ENCODE results near the gene PSMB11.

Gene PSMB11

DNA sequence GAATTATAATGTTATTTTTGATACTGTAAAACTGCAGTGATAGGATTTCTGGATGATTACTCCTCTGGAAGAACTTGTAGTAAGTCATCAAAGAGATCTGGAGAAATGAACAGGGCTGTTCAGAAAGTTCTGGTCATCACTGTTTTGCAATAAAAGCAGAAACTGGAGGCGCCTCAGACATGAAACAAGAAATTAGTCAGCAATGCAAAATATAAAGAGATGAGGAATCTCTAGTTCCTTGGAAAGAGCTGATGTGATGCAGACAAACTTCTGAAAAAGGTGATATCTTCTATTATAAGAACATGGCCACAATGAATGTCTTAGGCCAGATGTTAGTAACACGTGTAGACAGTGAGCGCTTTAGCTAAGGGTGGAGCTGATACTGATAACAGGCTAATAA lies 43.4 kb downstream of the PSMB11 start:
- Histone ChIP-seq H3K4me3 (ENCODE audit: low read length) (no peak overlapping the region), H3K9me3 (replicated peaks; ENCODE audit: low read length) (no peaks in the 10 kb centered on the region), H3K36me3 (ENCODE audit: insufficient read depth, low read length) (peaks cover 81% of the 10 kb centered on the region), H3K4me2 (ENCODE audit: low read length) (no peak overlapping the region), H3K9ac (ENCODE audit: low read depth, low read length) (no peak overlapping the region), H3K27me3 (ENCODE audit: control insufficient read depth, insufficient read depth, low read length) (no peaks in the 10 kb centered on the region), H3K4me1 (ENCODE audit: control insufficient read depth, insufficient read depth, low read length) (peaks cover 10% of the 10 kb centered on the region)

- H3K4me1 ChIP-seq (ENCODE audit: control insufficient read depth, insufficient read depth, low read length) = no peaks in the 10 kb centered on the region
- H3K27me3 ChIP-seq (ENCODE audit: control insufficient read depth, insufficient read depth, low read length) = no peaks in the 10 kb centered on the region
- no peak overlapping the region for H3K4me3 ChIP-seq (ENCODE audit: low read length)
- no peak overlapping the region for H3K4me2 ChIP-seq (ENCODE audit: low read length)
- peaks cover 75% of the 10 kb centered on the region for H3K36me3 ChIP-seq (ENCODE audit: insufficient read depth, low read length)
- no peaks in the 10 kb centered on the region for H3K9me3 ChIP-seq (replicated peaks; ENCODE audit: low read length)
- H3K9ac ChIP-seq (ENCODE audit: low read depth, low read length) = no peak overlapping the region
Observed at GRCh38 chr14:23086565-23086964, 44.6 kb downstream of the PSMB11 start.

DNA sequence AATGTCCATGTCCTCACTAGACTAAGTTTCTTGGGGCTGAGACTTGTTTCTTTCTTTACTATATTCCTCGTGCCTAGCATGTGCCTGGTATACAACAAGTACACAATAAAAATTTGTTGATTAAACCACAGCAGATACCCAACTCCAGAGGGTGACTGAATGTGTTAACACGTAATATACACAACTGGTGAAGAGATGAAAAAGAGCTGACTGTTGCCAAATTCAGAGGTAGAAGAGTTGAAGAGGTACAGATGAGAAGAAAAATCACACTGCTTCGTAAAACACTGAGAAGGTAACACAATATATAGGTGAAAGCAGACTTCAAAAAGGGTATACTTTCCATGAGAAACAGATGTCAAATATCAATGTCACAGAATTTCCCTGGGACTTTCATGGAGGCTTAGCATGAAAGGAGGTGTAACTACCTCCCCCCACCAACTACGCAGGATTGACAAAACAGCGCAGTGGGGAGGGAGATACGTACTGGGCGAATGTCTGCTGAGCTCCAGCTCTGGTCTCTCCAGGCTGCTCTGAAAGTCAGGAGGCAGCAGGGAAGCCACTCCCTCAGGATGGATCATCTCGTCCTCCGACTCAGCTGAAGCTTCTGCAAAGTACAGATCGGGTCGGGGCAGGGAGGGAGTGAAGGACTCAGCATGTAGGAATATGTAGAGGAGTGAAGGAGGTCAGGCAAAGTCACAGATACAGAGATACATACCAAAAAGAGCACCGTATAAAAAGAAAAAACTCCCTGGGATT lies 47.7 kb downstream of the PSMB11 start:
- peaks cover 78% of the 10 kb centered on the region for H3K36me3 ChIP-seq (ENCODE audit: insufficient read depth, low read length)
- H3K4me2 ChIP-seq (ENCODE audit: low read length) = no peak overlapping the region
- no peak overlapping the region for H3K9ac ChIP-seq (ENCODE audit: low read depth, low read length)
- peaks cover 14% of the 10 kb centered on the region for H3K4me1 ChIP-seq (ENCODE audit: control insufficient read depth, insufficient read depth, low read length)
- H3K27me3 ChIP-seq (ENCODE audit: control insufficient read depth, insufficient read depth, low read length) = no peaks in the 10 kb centered on the region
- H3K9me3 ChIP-seq (replicated peaks; ENCODE audit: low read length) = no peaks in the 10 kb centered on the region
- no peak overlapping the region for H3K4me3 ChIP-seq (ENCODE audit: low read length)

DNA sequence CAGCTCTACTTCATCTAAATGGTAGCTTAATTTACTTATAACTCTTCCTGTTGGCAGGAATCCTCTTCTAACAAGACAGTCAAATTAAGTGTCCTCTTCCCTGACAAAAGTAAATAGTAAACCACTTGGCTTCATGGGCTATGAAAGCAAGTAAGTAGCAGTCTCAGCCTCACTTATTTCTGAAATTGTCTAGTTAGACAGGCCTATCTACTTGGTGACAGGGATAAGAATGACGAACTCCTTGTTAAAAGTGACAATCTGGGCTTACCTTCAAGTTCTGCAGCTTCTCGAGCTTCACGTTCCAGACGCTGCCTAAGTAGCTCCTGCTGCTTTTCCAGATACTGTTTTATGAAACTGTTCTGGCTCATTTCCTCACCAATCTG lies 48.2 kb downstream of the PSMB11 start:
- Histone ChIP-seq H3K27me3 (ENCODE audit: control insufficient read depth, insufficient read depth, low read length) (no peaks in the 10 kb centered on the region), H3K9ac (ENCODE audit: low read depth, low read length) (no peak overlapping the region), H3K36me3 (ENCODE audit: insufficient read depth, low read length) (peaks cover 73% of the 10 kb centered on the region), H3K4me1 (ENCODE audit: control insufficient read depth, insufficient read depth, low read length) (peaks cover 14% of the 10 kb centered on the region), H3K4me2 (ENCODE audit: low read length) (no peak overlapping the region), H3K9me3 (replicated peaks; ENCODE audit: low read length) (no peaks in the 10 kb centered on the region), H3K4me3 (ENCODE audit: low read length) (no peak overlapping the region)

- Histone ChIP-seq H3K27me3 (ENCODE audit: control insufficient read depth, insufficient read depth, low read length) (no peaks in the 10 kb centered on the region), H3K36me3 (ENCODE audit: insufficient read depth, low read length) (peaks cover 61% of the 10 kb centered on the region), H3K4me1 (ENCODE audit: control insufficient read depth, insufficient read depth, low read length) (peaks cover 16% of the 10 kb centered on the region)
Observed at GRCh38 chr14:23091294-23092225, 49.5 kb downstream of the PSMB11 start.

DNA sequence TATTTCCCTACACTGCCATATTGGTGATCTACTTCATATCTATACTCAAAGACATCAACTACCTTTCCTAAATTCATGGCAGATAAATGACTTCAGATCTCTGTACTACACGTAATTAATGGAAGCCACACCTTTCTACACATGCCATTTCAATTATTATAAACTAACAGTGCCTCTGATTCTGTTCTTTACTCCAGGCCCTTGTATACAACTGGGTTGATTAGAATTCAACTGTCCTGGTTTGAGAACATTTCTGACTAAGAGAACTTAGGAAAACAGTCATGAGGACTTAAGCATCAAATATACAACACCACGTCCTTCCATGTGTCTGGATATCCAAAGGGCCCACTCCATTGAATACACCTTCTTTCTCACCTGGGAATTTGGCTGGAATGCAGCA lies 51.1 kb downstream of the PSMB11 start:
- no peaks in the 10 kb centered on the region for H3K27me3 ChIP-seq (ENCODE audit: control insufficient read depth, insufficient read depth, low read length)
- H3K36me3 ChIP-seq (ENCODE audit: insufficient read depth, low read length) = peaks cover 60% of the 10 kb centered on the region
- H3K9ac ChIP-seq (ENCODE audit: low read depth, low read length) = peak overlapping the region; percentile 97
- peak overlapping the region; percentile 91 for H3K4me3 ChIP-seq (ENCODE audit: low read length)
- peaks cover 27% of the 10 kb centered on the region for H3K4me1 ChIP-seq (ENCODE audit: control insufficient read depth, insufficient read depth, low read length)
- no peaks in the 10 kb centered on the region for H3K9me3 ChIP-seq (replicated peaks; ENCODE audit: low read length)
- H3K4me2 ChIP-seq (ENCODE audit: low read length) = peak overlapping the region; percentile 96

More at GRCh38 chr14:23091294-23092225, 49.5 kb downstream of the PSMB11 start:
- Histone ChIP-seq H3K9me3 (replicated peaks; ENCODE audit: low read length) (no peaks in the 10 kb centered on the region), H3K4me2 (ENCODE audit: low read length) (no peak overlapping the region), H3K4me3 (ENCODE audit: low read length) (no peak overlapping the region), H3K9ac (ENCODE audit: low read depth, low read length) (no peak overlapping the region)

DNA sequence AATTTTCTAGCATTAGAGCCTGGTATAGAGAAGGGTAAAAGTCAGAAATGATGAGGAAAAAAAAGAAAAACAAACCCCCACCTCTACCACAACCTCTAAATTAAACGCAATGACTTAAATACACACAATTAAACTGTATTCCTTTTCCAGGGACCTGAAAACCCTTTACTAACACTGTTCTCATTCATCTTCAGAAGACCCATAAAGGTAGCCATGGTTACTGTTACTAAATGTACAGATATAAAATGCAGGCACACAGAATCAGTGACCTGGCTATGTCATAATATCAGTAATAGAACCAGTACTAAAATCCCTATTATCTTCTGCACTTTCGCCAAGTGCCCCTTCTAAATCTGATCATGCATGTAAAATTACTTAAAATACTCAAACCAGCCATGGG lies 51.5 kb downstream of the PSMB11 start:
- peaks cover 27% of the 10 kb centered on the region for H3K4me1 ChIP-seq (ENCODE audit: control insufficient read depth, insufficient read depth, low read length)
- peak overlapping the region; percentile 97 for H3K9ac ChIP-seq (ENCODE audit: low read depth, low read length)
- H3K36me3 ChIP-seq (ENCODE audit: insufficient read depth, low read length) = peaks cover 60% of the 10 kb centered on the region
- no peaks in the 10 kb centered on the region for H3K9me3 ChIP-seq (replicated peaks; ENCODE audit: low read length)
- no peaks in the 10 kb centered on the region for H3K27me3 ChIP-seq (ENCODE audit: control insufficient read depth, insufficient read depth, low read length)
- peak overlapping the region; percentile 91 for H3K4me3 ChIP-seq (ENCODE audit: low read length)
- H3K4me2 ChIP-seq (ENCODE audit: low read length) = peak overlapping the region; percentile 96

Measured in skeletal muscle satellite cell (primary cell).